Measurements from ENCODE around the gene PHF12.

DNA sequence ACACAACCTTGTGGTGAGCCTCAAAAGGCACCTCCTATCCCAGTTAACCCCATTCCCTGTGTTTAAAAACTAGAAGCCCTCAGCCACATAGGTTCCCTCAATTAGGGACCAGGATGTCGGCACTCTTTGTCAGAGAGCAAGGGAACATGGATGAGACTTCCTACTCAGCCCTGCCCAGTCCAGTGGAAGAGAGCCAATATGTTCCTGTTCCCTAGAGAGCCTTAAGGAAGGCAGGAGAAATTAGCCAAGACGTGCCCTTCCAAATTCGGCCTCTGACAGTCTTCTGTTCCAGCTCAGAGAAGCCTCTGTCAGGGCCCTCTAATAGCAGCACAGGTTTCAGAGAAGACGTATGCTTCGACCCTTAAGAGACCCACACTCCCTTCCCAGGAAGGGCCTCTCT, 33.9 kb downstream of the PHF12 start:
- TF ChIP-seq TSHZ2 (CRISPR knock-in tag; IDR thresholded peaks at IDR 0.05) (no peak), ZFP30 (CRISPR knock-in tag; IDR thresholded peaks at IDR 0.05) (no peak), TCF4 (CRISPR knock-in tag; IDR thresholded peaks at IDR 0.05; ENCODE audit: borderline replicate concordance) (no peak), ZFP3 (CRISPR knock-in tag; IDR thresholded peaks at IDR 0.05) (no peak), ZNF565 (CRISPR knock-in tag; conservative IDR thresholded peaks at IDR 0.05; ENCODE audit: low read depth) (no peak), ESRRG (CRISPR knock-in tag; IDR thresholded peaks at IDR 0.05) (no peak), RARB (CRISPR knock-in tag; IDR thresholded peaks at IDR 0.05) (no peak)
- TF ChIP-seq, protein P1, sequence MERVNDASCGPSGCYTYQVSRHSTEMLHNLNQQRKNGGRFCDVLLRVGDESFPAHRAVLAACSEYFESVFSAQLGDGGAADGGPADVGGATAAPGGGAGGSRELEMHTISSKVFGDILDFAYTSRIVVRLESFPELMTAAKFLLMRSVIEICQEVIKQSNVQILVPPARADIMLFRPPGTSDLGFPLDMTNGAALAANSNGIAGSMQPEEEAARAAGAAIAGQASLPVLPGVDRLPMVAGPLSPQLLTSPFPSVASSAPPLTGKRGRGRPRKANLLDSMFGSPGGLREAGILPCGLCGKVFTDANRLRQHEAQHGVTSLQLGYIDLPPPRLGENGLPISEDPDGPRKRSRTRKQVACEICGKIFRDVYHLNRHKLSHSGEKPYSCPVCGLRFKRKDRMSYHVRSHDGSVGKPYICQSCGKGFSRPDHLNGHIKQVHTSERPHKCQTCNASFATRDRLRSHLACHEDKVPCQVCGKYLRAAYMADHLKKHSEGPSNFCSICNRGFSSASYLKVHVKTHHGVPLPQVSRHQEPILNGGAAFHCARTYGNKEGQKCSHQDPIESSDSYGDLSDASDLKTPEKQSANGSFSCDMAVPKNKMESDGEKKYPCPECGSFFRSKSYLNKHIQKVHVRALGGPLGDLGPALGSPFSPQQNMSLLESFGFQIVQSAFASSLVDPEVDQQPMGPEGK (CRISPR knock-in tag; IDR thresholded peaks at IDR 0.05; ENCODE audit: borderline replicate concordance), result no peak
